HCT116 (cell line): ENCODE measurements around the gene CDR2. TPM values are rescaled to one million over a fixed set of nuclear protein-coding genes. Genes with fewer than 3 reads are reported as not detected.
"Not testable (repeated sequence)": the region's sequence is repeated elsewhere in the genome, so short reads cannot be mapped to it uniquely, and the experiment has no call there.

Experiments used
- ATAC-seq: fragments of 200-7000 bp; cut with Tn5 transposase; 2 replicates; pipeline ENCODE4 v1.9.1; 2020; ENCODE audit warnings: mild to moderate bottlenecking, moderate library complexity
- BruUV-seq: library from RNA; stranded (reverse); fragments of 400-500 nt; replicated peaks from 2 replicates; lab custom pipeline; 2021; lab: Mats Ljungman, UMichigan
- CTCF ChIA-PET: fragments of 300-600 bp; sonication (Branson Sonifier 250); formaldehyde crosslinking; loops from one replicate; lab custom pipeline; 2021; ENCODE audit warnings: antibody characterized with exemption; lab: Charles Lee
- POLR2A ChIA-PET: fragments of 300-600, 350-600 bp; sonication (Branson Sonifier 250); formaldehyde crosslinking; loops from one replicate; lab custom pipeline; 2021; ENCODE audit warnings: antibody characterized with exemption; lab: Charles Lee
- RAD21 ChIA-PET, 2 experiments: fragments of 300-600 bp; sonication (Branson Sonifier 250); formaldehyde crosslinking; loops; one replicate each; lab custom pipeline; 2023; ENCODE audit warnings: low total read pairs in 2 of 2; ENCODE audit not compliant: uncharacterized antibody in 2 of 2, unreplicated experiment in 2 of 2, low non-redundant PET in 1 of 2; lab: Charles Lee
- DNase-seq: peaks from one replicate; pipeline ENCODE4 v3.0.0-alpha.2; 2010; ENCODE audit warnings: low read depth, low spot score
- H2AFZ ChIP-seq: fragments of 200-600 bp; shearing (Covaris generic), sonication (generic); 2 replicates; pipeline ENCODE4 v1.6.1; 2017; ENCODE audit warnings: low read depth, mixed run types, mixed read lengths, antibody characterized with exemption, low read length; ENCODE audit not compliant: poor library complexity, severe bottlenecking
- H3K27ac ChIP-seq: 2 replicates; pipeline ENCODE4 v1.5.1; 2012; ENCODE audit warnings: low read depth, low read length
- H3K27me3 ChIP-seq: fragments of 200-600 bp; sonication (generic); 2 replicates; pipeline ENCODE4 v1.6.1; 2016; ENCODE audit warnings: mixed run types, low read length, mixed read lengths; ENCODE audit not compliant: insufficient read depth
- H3K36me3 ChIP-seq, 2 experiments: fragments of 200-500 bp in 1 of 2; fragments of 200-600 bp in 1 of 2; sonication (Bioruptor generic) in 1 of 2; sonication (generic) in 1 of 2; 2 replicates each; pipeline versions ENCODE4 v1.5.1 to v1.6.1; 2014 to 2016; ENCODE audit warnings: low read length in 2 of 2, inconsistent platforms in 1 of 2, mixed read lengths in 1 of 2, mixed run types in 1 of 2; ENCODE audit not compliant: insufficient read depth in 2 of 2, control insufficient read depth in 1 of 2
- H3K4me1 ChIP-seq, 2 experiments: fragments of 200-600 bp in 1 of 2; sonication (generic) in 1 of 2; 2 replicates each; pipeline versions ENCODE4 v1.5.1 to v1.6.1; 2012 to 2017; ENCODE audit warnings: low read length in 2 of 2, inconsistent platforms in 1 of 2, mild to moderate bottlenecking in 1 of 2, mixed read lengths in 1 of 2, mixed run types in 1 of 2, moderate library complexity in 1 of 2; ENCODE audit not compliant: insufficient read depth in 2 of 2, control insufficient read depth in 1 of 2
- H3K4me2 ChIP-seq: fragments of 200-600 bp; sonication (generic); 2 replicates; pipeline ENCODE4 v1.6.1; 2017; ENCODE audit warnings: mixed run types, low read length, mixed read lengths
- H3K4me3 ChIP-seq, 2 experiments: fragments of 200-600 bp in 1 of 2; sonication (generic) in 1 of 2; replicated peaks in 1 of 2; 2 replicates each; pipeline ENCODE4 v1.5.1; 2011 to 2016; ENCODE audit warnings: low read length in 2 of 2, control low read depth in 1 of 2, low read depth in 1 of 2, mild to moderate bottlenecking in 1 of 2, mixed read lengths in 1 of 2, mixed run types in 1 of 2
- H3K79me2 ChIP-seq: fragments of 200-600 bp; sonication (generic); 2 replicates; pipeline ENCODE4 v1.6.1; 2017; ENCODE audit warnings: mild to moderate bottlenecking, mixed run types, low read length, moderate library complexity, mixed read lengths; ENCODE audit not compliant: insufficient read depth
- H3K9ac ChIP-seq: fragments of 200-600 bp; sonication (generic); 2 replicates; pipeline ENCODE4 v1.6.1; 2016; ENCODE audit warnings: low read length, mixed read lengths
- H3K9me2 ChIP-seq: fragments of 200-600 bp; sonication (generic), shearing (Covaris generic); 2 replicates; pipeline ENCODE4 v1.6.1; 2017; ENCODE audit warnings: mixed run types, mild to moderate bottlenecking, moderate library complexity; ENCODE audit not compliant: insufficient read depth
- H3K9me3 ChIP-seq, 2 experiments: fragments of 200-500 bp in 1 of 2; fragments of 200-600 bp in 1 of 2; sonication (Bioruptor generic) in 1 of 2; sonication (generic) in 1 of 2; 2 replicates each; pipeline ENCODE4 v1.6.1; 2014 to 2017; ENCODE audit warnings: low read length in 2 of 2, mixed read lengths in 2 of 2, inconsistent platforms in 1 of 2, low read depth in 1 of 2, mild to moderate bottlenecking in 1 of 2, mixed run types in 1 of 2, moderate library complexity in 1 of 2; ENCODE audit not compliant: control insufficient read depth in 1 of 2, insufficient read depth in 1 of 2
- H4K20me1 ChIP-seq: fragments of 200-600 bp; sonication (generic), shearing (Covaris generic); 2 replicates; pipeline ENCODE4 v1.6.1; 2017; ENCODE audit warnings: mixed run types, mild to moderate bottlenecking, moderate library complexity; ENCODE audit not compliant: insufficient read depth
- EGR1 ChIP-seq: IDR thresholded peaks from 2 replicates; pipeline ENCODE4 v1.6.1; 2012; ENCODE audit warnings: low read depth
- SRF ChIP-seq: IDR thresholded peaks from 2 replicates; pipeline ENCODE4 v1.6.1; 2012; ENCODE audit warnings: low read depth
- intact Hi-C: fragments of 100-400 bp; cut with micrococcal nuclease; formaldehyde crosslinking; loops from 2 replicates; pipeline ENCODE4 v1.10.0; 2022
- total RNA-seq: library from RNA; stranded (reverse); gene quantifications from one replicate; pipeline ENCODE4 v1.2.1, GENCODE V29; 2021; ENCODE audit not compliant: unreplicated experiment

CDR2 gene
- total RNA-seq, 1 experiment from 2014 or later = 27.3 TPM

DNA sequence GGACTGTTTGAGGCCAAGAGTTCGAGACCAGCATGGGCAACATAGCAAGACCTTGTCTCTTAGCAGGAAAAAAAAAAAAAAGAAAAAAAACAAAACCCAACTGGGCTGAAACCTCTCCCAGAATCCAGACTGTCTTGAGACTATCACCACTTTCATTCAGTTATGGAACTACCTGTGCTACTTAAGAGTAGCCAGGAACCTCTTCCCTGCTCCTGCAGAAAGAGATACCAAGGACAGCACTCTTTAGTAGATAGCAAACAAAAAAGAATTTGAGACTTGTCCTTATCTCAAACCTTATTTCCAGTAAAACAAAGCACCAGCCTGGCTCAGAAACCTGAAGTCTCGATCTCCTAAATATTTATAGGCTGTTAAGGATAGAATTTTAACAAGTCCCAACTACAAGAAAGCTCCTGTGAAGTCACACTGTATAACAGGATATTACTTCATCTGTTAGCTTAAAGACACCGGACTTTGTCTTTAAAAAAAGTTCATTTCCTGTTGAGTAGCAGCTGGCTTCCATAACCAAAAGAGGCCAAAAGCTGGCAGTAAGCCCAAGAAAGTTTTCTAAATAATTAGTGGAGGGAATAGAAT lies 5.1 kb downstream of the CDR2 start:
- peaks cover 96% of the 10 kb centered on the region for H3K79me2 ChIP-seq

DNA sequence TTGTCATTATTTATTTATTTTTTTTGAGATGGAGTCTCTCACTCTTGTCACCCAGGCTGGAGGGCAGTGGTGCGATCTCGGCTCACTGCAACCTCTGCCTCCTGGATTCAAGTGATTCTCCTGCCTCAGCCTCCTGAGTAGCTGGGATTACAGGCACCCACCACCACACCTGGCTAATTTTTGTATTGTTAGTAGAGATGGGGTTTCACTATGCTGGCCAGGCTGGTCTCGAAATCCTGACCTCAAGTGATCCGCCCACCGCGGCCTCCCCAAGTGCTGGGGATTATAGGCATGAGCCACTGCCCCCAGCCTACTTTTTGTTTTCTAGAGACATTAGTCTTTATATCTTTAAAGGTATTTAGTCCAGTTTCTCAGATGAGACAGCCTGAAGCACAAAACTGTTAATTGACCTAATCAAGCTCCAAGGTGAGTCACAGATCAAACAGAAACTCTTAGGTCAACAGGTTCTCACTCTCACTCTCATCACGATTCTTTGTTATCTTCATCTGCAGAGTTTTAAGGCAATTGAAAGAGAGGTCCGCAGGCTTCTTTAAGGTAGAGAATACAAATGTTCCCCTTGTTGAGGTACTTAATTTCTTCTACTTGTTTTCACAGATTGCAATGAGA lies 6.1 kb downstream of the CDR2 start:
- CTCF ChIA-PET, H3K4me3 ChIP-seq, DNase-seq, H3K27me3 ChIP-seq, BruUV-seq, RAD21 ChIA-PET, H3K9me2 ChIP-seq, H3K9ac ChIP-seq, H3K9me3 ChIP-seq, H2AFZ ChIP-seq, H3K27ac ChIP-seq, H4K20me1 ChIP-seq, POLR2A ChIA-PET, intact Hi-C loops, ATAC-seq: not testable (repeated sequence)
- Histone ChIP-seq H3K4me2 (peak overlapping the region; percentile 22), H3K79me2 (peaks cover 91% of the 10 kb centered on the region), H3K36me3 (peaks cover 13 to 18% of the 10 kb centered on the region in 2 experiments; a peak in 2 of 4 replicates), H3K4me1 (peaks cover 40 to 51% of the 10 kb centered on the region in 2 experiments)

More for the DNA sequence above, 5.1 kb downstream of the CDR2 start:
- H3K9ac ChIP-seq = no peak overlapping the region
- H2AFZ ChIP-seq = no peak overlapping the region
- H3K9me2 ChIP-seq = no peaks in the 10 kb centered on the region
- ATAC-seq = no peak
- no peak overlapping the region for H3K4me3 ChIP-seq
- ChIA-PET CTCF (no interaction called here), POLR2A (no interaction called here), RAD21 (no interaction called here)
- 0 out of 2 replicates have a peak, but pooled peaks have one; percentile 56 for TF ChIP-seq SRF
- no peak for TF ChIP-seq EGR1
- H3K9me3 ChIP-seq = no peaks in the 10 kb centered on the region
- intact Hi-C loops = no loop called here
- no peak overlapping the region for H3K27ac ChIP-seq
- DNase-seq = no peak
- peaks cover 40 to 52% of the 10 kb centered on the region in 2 experiments for H3K4me1 ChIP-seq
- peaks cover 4% of the 10 kb centered on the region; the same call in 1 of the 2 replicates for H4K20me1 ChIP-seq
- no TSS peak for BruUV-seq
- peak overlapping the region; percentile 22 for H3K4me2 ChIP-seq
- H3K36me3 ChIP-seq = peaks cover 4 to 10% of the 10 kb centered on the region in 2 experiments; a peak in 1 of 4 replicates
- no peaks in the 10 kb centered on the region for H3K27me3 ChIP-seq
